NK-92 treated with Interleukin-12 subunit alpha and Interleukin-12 subunit beta, amount 100 ng/mL, for 24 hours (cell line): ENCODE measurements around the gene ISG20L2.

Experiments used
- DNase-seq: peaks from one replicate; lab custom pipeline; 2025; lab: John Stamatoyannopoulos, UW

The ISG20L2 gene

GRCh38 chr1:156706657-156707416 lies 21.7 kb downstream of the ISG20L2 start:
- no peak for DNase-seq

- no peak for DNase-seq
Measured at GRCh38 chr1:156705918-156706656, 22.5 kb downstream of the ISG20L2 start.

- no peak for DNase-seq
Measured at GRCh38 chr1:156705321-156705917, 23.1 kb downstream of the ISG20L2 start, which contains the start of gene CRABP2. Gene CRABP2, minus strand, starts transcription at chr1:156705583. Its CDS starts 137 bp downstream, at chr1:156705446.

GRCh38 chr1:156704930-156705320 lies 23.6 kb downstream of the ISG20L2 start:
- DNase-seq = no peak

GRCh38 chr1:156704166-156704711 lies 24.3 kb downstream of the ISG20L2 start:
- no peak for DNase-seq

- DNase-seq = no peak
Measured at GRCh38 chr1:156703741-156704140, 24.8 kb downstream of the ISG20L2 start.

- DNase-seq = no peak
Measured at GRCh38 chr1:156703336-156703735, 25.2 kb downstream of the ISG20L2 start.

GRCh38 chr1:156700736-156701531 lies 27.6 kb downstream of the ISG20L2 start:
- DNase-seq = no peak

GRCh38 chr1:156698995-156699394 lies 29.6 kb downstream of the ISG20L2 start:
- no peak for DNase-seq

GRCh38 chr1:156697481-156697880 lies 31.1 kb downstream of the ISG20L2 start:
- no peak for DNase-seq

- DNase-seq = no peak
Measured at GRCh38 chr1:156696755-156697154, 31.8 kb downstream of the ISG20L2 start.

- DNase-seq = no peak
Measured at GRCh38 chr1:156694690-156694962, 33.9 kb downstream of the ISG20L2 start.

GRCh38 chr1:156693848-156694689 lies 34.5 kb downstream of the ISG20L2 start:
- no peak for DNase-seq

GRCh38 chr1:156692925-156693847 lies 35.4 kb downstream of the ISG20L2 start:
- no peak for DNase-seq

GRCh38 chr1:156692441-156692924 lies 36.1 kb downstream of the ISG20L2 start:
- no peak for DNase-seq

GRCh38 chr1:156691665-156692440 lies 36.7 kb downstream of the ISG20L2 start:
- no peak for DNase-seq

GRCh38 chr1:156691191-156691590 lies 37.4 kb downstream of the ISG20L2 start:
- DNase-seq = no peak

GRCh38 chr1:156690675-156691036 lies 37.9 kb downstream of the ISG20L2 start:
- DNase-seq = no peak
